ENCODE data around the gene MGAT5.
A peak's percentile ranks its signal among the peaks of the same experiment; 100 is the strongest.

Gene MGAT5

GRCh38 chr2:134257965-134258683 lies 4.3 kb downstream of the MGAT5 start:
- DNase-seq = no peak

- peak; percentile 19 for DNase-seq
These were observed 5.0 kb downstream of the MGAT5 start for GRCh38 chr2:134258684-134259388.

- DNase-seq = no peak
These were observed 5.7 kb downstream of the MGAT5 start for GRCh38 chr2:134259571-134259970.

- DNase-seq = no peak
These were observed 6.1 kb downstream of the MGAT5 start for GRCh38 chr2:134259994-134260393.

- DNase-seq = no peak
These were observed 6.8 kb downstream of the MGAT5 start for GRCh38 chr2:134260713-134261112.

- DNase-seq = no peak
These were observed 7.7 kb downstream of the MGAT5 start for GRCh38 chr2:134261398-134262131.

- DNase-seq = no peak
These were observed 8.8 kb downstream of the MGAT5 start for GRCh38 chr2:134262684-134263083.

- DNase-seq = no peak
These were observed 14.4 kb downstream of the MGAT5 start for GRCh38 chr2:134268265-134268664.

GRCh38 chr2:134269230-134269629 lies 15.4 kb downstream of the MGAT5 start:
- DNase-seq = no peak

- DNase-seq = no peak
These were observed 16.3 kb downstream of the MGAT5 start for GRCh38 chr2:134269972-134270735.

- DNase-seq = no peak
These were observed 17.9 kb downstream of the MGAT5 start for GRCh38 chr2:134271758-134272157.

GRCh38 chr2:134272806-134273205 lies 18.9 kb downstream of the MGAT5 start:
- DNase-seq = no peak

- no peak for DNase-seq
These were observed 19.5 kb downstream of the MGAT5 start for GRCh38 chr2:134273256-134273983.

- no peak for DNase-seq
These were observed 20.2 kb downstream of the MGAT5 start for GRCh38 chr2:134274121-134274520.

- no peak for DNase-seq
These were observed 21.4 kb downstream of the MGAT5 start for GRCh38 chr2:134275058-134275862.

GRCh38 chr2:134276381-134277172 lies 22.7 kb downstream of the MGAT5 start:
- no peak for DNase-seq

- no peak for DNase-seq
These were observed 23.4 kb downstream of the MGAT5 start for GRCh38 chr2:134277223-134277622.

- DNase-seq = no peak
These were observed 24.7 kb downstream of the MGAT5 start for GRCh38 chr2:134278553-134278952.

GRCh38 chr2:134279417-134279816 lies 25.5 kb downstream of the MGAT5 start:
- no peak for DNase-seq

GRCh38 chr2:134280231-134280630 lies 26.4 kb downstream of the MGAT5 start:
- no peak for DNase-seq

GRCh38 chr2:134280726-134281125 lies 26.9 kb downstream of the MGAT5 start:
- DNase-seq = no peak
